ENCODE data around the gene CFAP299.
"Not testable (repeated sequence)": the region's sequence is repeated elsewhere in the genome, so short reads cannot be mapped to it uniquely, and the experiment has no call there.

Gene CFAP299

GRCh38 chr4:80335226-80335553, 340 bp upstream of the CFAP299 start:
- no CpG with 5 or more reads among the region's 3 CpGs for WGBS (ENCODE audit: extremely low coverage, insufficient coverage, insufficient read length)
- H2BK120ac ChIP-seq (ENCODE audit: insufficient read depth, low read length, poor library complexity): no peak overlapping the region
- no peaks in the 10 kb centered on the region for H3K36me3 ChIP-seq (ENCODE audit: control insufficient read depth in 1 of 2, insufficient read depth in 2 of 2, low read length in 2 of 2)
- peaks cover 0 to 3% of the 10 kb centered on the region in 2 experiments for H3K4me1 ChIP-seq (ENCODE audit: control insufficient read depth in 1 of 2, insufficient read depth in 2 of 2, low read length in 2 of 2)
- H3K23ac ChIP-seq (ENCODE audit: low read length): no peak overlapping the region
- no peak overlapping the region for H3K27ac ChIP-seq (ENCODE audit: low read depth, low read length)
- no peak overlapping the region for H4K8ac ChIP-seq (ENCODE audit: low read depth, low read length)
- no peaks in the 10 kb centered on the region for H3K79me1 ChIP-seq (ENCODE audit: low read length)
- H2AFZ ChIP-seq (ENCODE audit: insufficient read depth, low read length, poor library complexity): no peak overlapping the region
- no peak overlapping the region for H3K14ac ChIP-seq (ENCODE audit: low read length)
- peak overlapping the region; percentile 97 for H3K4me2 ChIP-seq (ENCODE audit: low read length)
- no peaks in the 10 kb centered on the region for H3K27me3 ChIP-seq (ENCODE audit: insufficient read depth, low read length)
- H3K4ac ChIP-seq (ENCODE audit: low read depth, low read length): no peak overlapping the region
- H3K18ac ChIP-seq (ENCODE audit: low read length): no peak overlapping the region
- H2BK12ac ChIP-seq (ENCODE audit: low read length): no peak overlapping the region
- no peak overlapping the region for H3K4me3 ChIP-seq (ENCODE audit: low read depth, low read length)
- H4K12ac ChIP-seq (ENCODE audit: low read depth, low read length): no peak overlapping the region
- DNase-seq: no peak
- no peak overlapping the region for H4K91ac ChIP-seq (ENCODE audit: low read depth, low read length)
- no peaks in the 10 kb centered on the region for H3K9me3 ChIP-seq (ENCODE audit: insufficient read depth, low read depth, low read length)
- H3K9ac ChIP-seq (ENCODE audit: low read length): no peak overlapping the region
- H3K79me2 ChIP-seq (ENCODE audit: control insufficient read depth, insufficient read depth, low read length, poor library complexity): no peaks in the 10 kb centered on the region
- H2AK5ac ChIP-seq (ENCODE audit: low read length): no peak overlapping the region
- H2BK5ac ChIP-seq (ENCODE audit: low read depth, low read length, poor library complexity): no peak overlapping the region

- no peak overlapping the region for H3K23ac ChIP-seq (ENCODE audit: low read length)
- H2BK5ac ChIP-seq (ENCODE audit: low read depth, low read length, poor library complexity): no peak overlapping the region
- H3K18ac ChIP-seq (ENCODE audit: low read length): no peak overlapping the region
- no peak overlapping the region for H4K91ac ChIP-seq (ENCODE audit: low read depth, low read length)
- no CpG with 5 or more reads among the region's 10 CpGs for WGBS (ENCODE audit: extremely low coverage, insufficient coverage, insufficient read length)
- H2BK120ac ChIP-seq (ENCODE audit: insufficient read depth, low read length, poor library complexity): no peak overlapping the region
- no peak overlapping the region for H2BK12ac ChIP-seq (ENCODE audit: low read length)
- no peak overlapping the region for H3K27ac ChIP-seq (ENCODE audit: low read depth, low read length)
- H4K8ac ChIP-seq (ENCODE audit: low read depth, low read length): no peak overlapping the region
- no peaks in the 10 kb centered on the region for H3K79me2 ChIP-seq (ENCODE audit: control insufficient read depth, insufficient read depth, low read length, poor library complexity)
- H3K14ac ChIP-seq (ENCODE audit: low read length): no peak overlapping the region
- H3K36me3 ChIP-seq (ENCODE audit: control insufficient read depth in 1 of 2, insufficient read depth in 2 of 2, low read length in 2 of 2): no peaks in the 10 kb centered on the region
- H3K4me2 ChIP-seq (ENCODE audit: low read length): no peak overlapping the region
- no peak overlapping the region for H3K4me3 ChIP-seq (ENCODE audit: low read depth, low read length)
- H4K12ac ChIP-seq (ENCODE audit: low read depth, low read length): no peak overlapping the region
- H3K4ac ChIP-seq (ENCODE audit: low read depth, low read length): no peak overlapping the region
- no peak overlapping the region for H2AK5ac ChIP-seq (ENCODE audit: low read length)
- H3K9ac ChIP-seq (ENCODE audit: low read length): no peak overlapping the region
- H3K27me3 ChIP-seq (ENCODE audit: insufficient read depth, low read length): no peaks in the 10 kb centered on the region
- H3K4me1 ChIP-seq (ENCODE audit: control insufficient read depth in 1 of 2, insufficient read depth in 2 of 2, low read length in 2 of 2): peaks cover 0 to 3% of the 10 kb centered on the region in 2 experiments
- H3K79me1 ChIP-seq (ENCODE audit: low read length): no peaks in the 10 kb centered on the region
- peak; percentile 21 to 50 for DNase-seq
- no peaks in the 10 kb centered on the region for H3K9me3 ChIP-seq (ENCODE audit: insufficient read depth, low read depth, low read length)
- no peak overlapping the region for H2AFZ ChIP-seq (ENCODE audit: insufficient read depth, low read length, poor library complexity)
These were observed 1.1 kb downstream of the CFAP299 start for GRCh38 chr4:80336582-80336981.

- WGBS (ENCODE audit: extremely low coverage, insufficient coverage, insufficient read length): no CpG with 5 or more reads among the region's 2 CpGs
- H2AFZ ChIP-seq (ENCODE audit: insufficient read depth, low read length, poor library complexity): no peak overlapping the region
- H3K4me2 ChIP-seq (ENCODE audit: low read length): no peak overlapping the region
- H3K4me1 ChIP-seq (ENCODE audit: control insufficient read depth in 1 of 2, insufficient read depth in 2 of 2, low read length in 2 of 2): peaks cover 0 to 3% of the 10 kb centered on the region in 2 experiments
- H3K9ac ChIP-seq (ENCODE audit: low read length): no peak overlapping the region
- no peak overlapping the region for H3K18ac ChIP-seq (ENCODE audit: low read length)
- H3K27ac ChIP-seq (ENCODE audit: low read depth, low read length): no peak overlapping the region
- H2BK5ac ChIP-seq (ENCODE audit: low read depth, low read length, poor library complexity): no peak overlapping the region
- H3K36me3 ChIP-seq (ENCODE audit: control insufficient read depth in 1 of 2, insufficient read depth in 2 of 2, low read length in 2 of 2): no peaks in the 10 kb centered on the region
- no peaks in the 10 kb centered on the region for H3K9me3 ChIP-seq (ENCODE audit: insufficient read depth, low read depth, low read length)
- no peak overlapping the region for H3K23ac ChIP-seq (ENCODE audit: low read length)
- H3K4ac ChIP-seq (ENCODE audit: low read depth, low read length): no peak overlapping the region
- no peak overlapping the region for H2BK12ac ChIP-seq (ENCODE audit: low read length)
- DNase-seq: no peak
- no peaks in the 10 kb centered on the region for H3K79me1 ChIP-seq (ENCODE audit: low read length)
- no peaks in the 10 kb centered on the region for H3K79me2 ChIP-seq (ENCODE audit: control insufficient read depth, insufficient read depth, low read length, poor library complexity)
- no peak overlapping the region for H4K91ac ChIP-seq (ENCODE audit: low read depth, low read length)
- no peak overlapping the region for H2AK5ac ChIP-seq (ENCODE audit: low read length)
- H3K14ac ChIP-seq (ENCODE audit: low read length): no peak overlapping the region
- no peaks in the 10 kb centered on the region for H3K27me3 ChIP-seq (ENCODE audit: insufficient read depth, low read length)
- H4K12ac ChIP-seq (ENCODE audit: low read depth, low read length): no peak overlapping the region
- no peak overlapping the region for H4K8ac ChIP-seq (ENCODE audit: low read depth, low read length)
- H3K4me3 ChIP-seq (ENCODE audit: low read depth, low read length): no peak overlapping the region
- no peak overlapping the region for H2BK120ac ChIP-seq (ENCODE audit: insufficient read depth, low read length, poor library complexity)
These were observed 4.5 kb downstream of the CFAP299 start for GRCh38 chr4:80340036-80340435.

GRCh38 chr4:80342684-80343083, 7.2 kb downstream of the CFAP299 start:
- not testable (repeated sequence) for H2AFZ ChIP-seq (ENCODE audit: insufficient read depth, low read length, poor library complexity); H3K27me3 ChIP-seq (ENCODE audit: insufficient read depth, low read length); H4K8ac ChIP-seq (ENCODE audit: low read depth, low read length); H3K79me1 ChIP-seq (ENCODE audit: low read length); DNase-seq; H3K4ac ChIP-seq (ENCODE audit: low read depth, low read length); H3K4me3 ChIP-seq (ENCODE audit: low read depth, low read length); H3K27ac ChIP-seq (ENCODE audit: low read depth, low read length); H2AK5ac ChIP-seq (ENCODE audit: low read length); H3K9ac ChIP-seq (ENCODE audit: low read length); H3K4me1 ChIP-seq (ENCODE audit: control insufficient read depth in 1 of 2, insufficient read depth in 2 of 2, low read length in 2 of 2); H3K14ac ChIP-seq (ENCODE audit: low read length); H2BK12ac ChIP-seq (ENCODE audit: low read length); H3K9me3 ChIP-seq (ENCODE audit: insufficient read depth, low read depth, low read length); H3K18ac ChIP-seq (ENCODE audit: low read length); H3K23ac ChIP-seq (ENCODE audit: low read length); H2BK120ac ChIP-seq (ENCODE audit: insufficient read depth, low read length, poor library complexity); H3K36me3 ChIP-seq (ENCODE audit: control insufficient read depth in 1 of 2, insufficient read depth in 2 of 2, low read length in 2 of 2); H4K12ac ChIP-seq (ENCODE audit: low read depth, low read length); H2BK5ac ChIP-seq (ENCODE audit: low read depth, low read length, poor library complexity); H3K79me2 ChIP-seq (ENCODE audit: control insufficient read depth, insufficient read depth, low read length, poor library complexity); H3K4me2 ChIP-seq (ENCODE audit: low read length); H4K91ac ChIP-seq (ENCODE audit: low read depth, low read length)

GRCh38 chr4:80343887-80344286, 8.4 kb downstream of the CFAP299 start:
- no peaks in the 10 kb centered on the region for H3K9me3 ChIP-seq (ENCODE audit: insufficient read depth, low read depth, low read length)
- H2BK5ac ChIP-seq (ENCODE audit: low read depth, low read length, poor library complexity): no peak overlapping the region
- no peak overlapping the region for H3K9ac ChIP-seq (ENCODE audit: low read length)
- H4K91ac ChIP-seq (ENCODE audit: low read depth, low read length): no peak overlapping the region
- no peak overlapping the region for H3K18ac ChIP-seq (ENCODE audit: low read length)
- no peak overlapping the region for H2BK120ac ChIP-seq (ENCODE audit: insufficient read depth, low read length, poor library complexity)
- H3K27ac ChIP-seq (ENCODE audit: low read depth, low read length): no peak overlapping the region
- no peak overlapping the region for H4K8ac ChIP-seq (ENCODE audit: low read depth, low read length)
- H3K14ac ChIP-seq (ENCODE audit: low read length): no peak overlapping the region
- no peaks in the 10 kb centered on the region for H3K27me3 ChIP-seq (ENCODE audit: insufficient read depth, low read length)
- H2BK12ac ChIP-seq (ENCODE audit: low read length): no peak overlapping the region
- no peak overlapping the region for H3K4me3 ChIP-seq (ENCODE audit: low read depth, low read length)
- H3K79me1 ChIP-seq (ENCODE audit: low read length): no peaks in the 10 kb centered on the region
- no peak overlapping the region for H2AK5ac ChIP-seq (ENCODE audit: low read length)
- H2AFZ ChIP-seq (ENCODE audit: insufficient read depth, low read length, poor library complexity): no peak overlapping the region
- H3K36me3 ChIP-seq (ENCODE audit: control insufficient read depth in 1 of 2, insufficient read depth in 2 of 2, low read length in 2 of 2): no peaks in the 10 kb centered on the region
- H3K4me2 ChIP-seq (ENCODE audit: low read length): no peak overlapping the region
- no peak overlapping the region for H3K23ac ChIP-seq (ENCODE audit: low read length)
- no peaks in the 10 kb centered on the region for H3K4me1 ChIP-seq (ENCODE audit: control insufficient read depth in 1 of 2, insufficient read depth in 2 of 2, low read length in 2 of 2)
- H3K4ac ChIP-seq (ENCODE audit: low read depth, low read length): no peak overlapping the region
- no peak for DNase-seq
- no peaks in the 10 kb centered on the region for H3K79me2 ChIP-seq (ENCODE audit: control insufficient read depth, insufficient read depth, low read length, poor library complexity)
- no peak overlapping the region for H4K12ac ChIP-seq (ENCODE audit: low read depth, low read length)
